HTR-8/SVneo (cell line): ENCODE data around the gene NQO1.

ENCODE experiments used
- DNase-seq: peaks from one replicate; pipeline ENCODE4 v3.0.0; 2011; ENCODE audit warnings: low spot score, mixed read lengths; ENCODE audit not compliant: insufficient read length
- FAIRE-seq: peaks from 2 replicates; lab custom pipeline; 2011; peaks lifted over from hg19 to GRCh38; lab: Jason Lieb, UNC

The NQO1 gene

GRCh38 chr16:69709456-69710084 is 16.8 kb downstream of the NQO1 start:
- FAIRE-seq (no peak), DNase-seq (peak; percentile 74)

- no peak for FAIRE-seq
Measured at GRCh38 chr16:69707920-69708683, 18.3 kb downstream of the NQO1 start.

GRCh38 chr16:69706975-69707340 is 19.4 kb downstream of the NQO1 start:
- no peak for DNase-seq
- FAIRE-seq = no peak

More at GRCh38 chr16:69707920-69708683, 18.3 kb downstream of the NQO1 start:
- no peak for DNase-seq

GRCh38 chr16:69706256-69706974 is 19.9 kb downstream of the NQO1 start:
- FAIRE-seq = no peak
- no peak for DNase-seq

- no peak for FAIRE-seq
Measured at GRCh38 chr16:69703638-69704037, 22.7 kb downstream of the NQO1 start.

GRCh38 chr16:69701866-69702265 is 24.5 kb downstream of the NQO1 start:
- FAIRE-seq (no peak), DNase-seq (no peak)

More at GRCh38 chr16:69703638-69704037, 22.7 kb downstream of the NQO1 start:
- no peak for DNase-seq

GRCh38 chr16:69701452-69701851 is 24.9 kb downstream of the NQO1 start:
- FAIRE-seq = no peak

GRCh38 chr16:69699915-69700314 is 26.4 kb downstream of the NQO1 start:
- no peak for DNase-seq

More at GRCh38 chr16:69701452-69701851, 24.9 kb downstream of the NQO1 start:
- no peak for DNase-seq

GRCh38 chr16:69698404-69698803 is 28.0 kb downstream of the NQO1 start:
- FAIRE-seq (no peak), DNase-seq (no peak)

More at GRCh38 chr16:69699915-69700314, 26.4 kb downstream of the NQO1 start:
- no peak for FAIRE-seq

GRCh38 chr16:69693916-69694315 is 32.4 kb downstream of the NQO1 start:
- FAIRE-seq = no peak
- no peak for DNase-seq

GRCh38 chr16:69691980-69692911 is 34.1 kb downstream of the NQO1 start:
- DNase-seq (no peak), FAIRE-seq (peak; percentile 23)

- no peak for FAIRE-seq
- DNase-seq = no peak
Measured at GRCh38 chr16:69688589-69688988, 37.8 kb downstream of the NQO1 start.

- FAIRE-seq (no peak), DNase-seq (no peak)
Measured at GRCh38 chr16:69680358-69680757, 46.0 kb downstream of the NQO1 start.

GRCh38 chr16:69672998-69673713 is 53.2 kb downstream of the NQO1 start:
- DNase-seq (no peak), FAIRE-seq (no peak)

- DNase-seq = no peak
Measured at GRCh38 chr16:69672315-69672997, 53.9 kb downstream of the NQO1 start.

GRCh38 chr16:69669577-69669976 is 56.8 kb downstream of the NQO1 start:
- DNase-seq = no peak
- FAIRE-seq = no peak

More at GRCh38 chr16:69672315-69672997, 53.9 kb downstream of the NQO1 start:
- no peak for FAIRE-seq

GRCh38 chr16:69663846-69664245 is 62.5 kb downstream of the NQO1 start:
- DNase-seq (no peak), FAIRE-seq (no peak)

- FAIRE-seq = no peak
Measured at GRCh38 chr16:69662901-69663300, 63.5 kb downstream of the NQO1 start.

GRCh38 chr16:69660166-69660565 is 66.2 kb downstream of the NQO1 start:
- DNase-seq (no peak), FAIRE-seq (no peak)

More at GRCh38 chr16:69662901-69663300, 63.5 kb downstream of the NQO1 start:
- DNase-seq = no peak
